Omental fat pad (tissue), 4 donors: ENCODE measurements around the gene RUVBL1. TPM values are rescaled to one million over a fixed set of nuclear protein-coding genes. Genes with fewer than 3 reads are reported as not detected.

Experiments
- ATAC-seq: fragments of 150-250 bp; one replicate; pipeline ENCODE4 v1.9.1; 2016; ENCODE audit warnings: mild to moderate bottlenecking, moderate library complexity; ENCODE audit not compliant: low FRiP score
- DNase-seq: peaks from one replicate; pipeline ENCODE4 v3.0.0-alpha.2; 2019; ENCODE audit warnings: low spot score
- CTCF ChIP-seq, 3 donors: fragments of 450-650 bp; IDR thresholded peaks; one replicate each; pipeline ENCODE4 v1.5.1; 2016 to 2017; ENCODE audit warnings: antibody characterized with exemption in 3 of 3, mild to moderate bottlenecking in 3 of 3, moderate library complexity in 2 of 3
- total RNA-seq, 4 donors: library from RNA; depleted of rRNA; stranded (reverse); fragments of >200 nt; gene quantifications; one replicate each; pipeline ENCODE4 v1.1.0, GENCODE V29; 2016

Gene RUVBL1
- 10 to 100 TPM; 27.1 to 36.8 (median 30.0) TPM for total RNA-seq

DNA sequence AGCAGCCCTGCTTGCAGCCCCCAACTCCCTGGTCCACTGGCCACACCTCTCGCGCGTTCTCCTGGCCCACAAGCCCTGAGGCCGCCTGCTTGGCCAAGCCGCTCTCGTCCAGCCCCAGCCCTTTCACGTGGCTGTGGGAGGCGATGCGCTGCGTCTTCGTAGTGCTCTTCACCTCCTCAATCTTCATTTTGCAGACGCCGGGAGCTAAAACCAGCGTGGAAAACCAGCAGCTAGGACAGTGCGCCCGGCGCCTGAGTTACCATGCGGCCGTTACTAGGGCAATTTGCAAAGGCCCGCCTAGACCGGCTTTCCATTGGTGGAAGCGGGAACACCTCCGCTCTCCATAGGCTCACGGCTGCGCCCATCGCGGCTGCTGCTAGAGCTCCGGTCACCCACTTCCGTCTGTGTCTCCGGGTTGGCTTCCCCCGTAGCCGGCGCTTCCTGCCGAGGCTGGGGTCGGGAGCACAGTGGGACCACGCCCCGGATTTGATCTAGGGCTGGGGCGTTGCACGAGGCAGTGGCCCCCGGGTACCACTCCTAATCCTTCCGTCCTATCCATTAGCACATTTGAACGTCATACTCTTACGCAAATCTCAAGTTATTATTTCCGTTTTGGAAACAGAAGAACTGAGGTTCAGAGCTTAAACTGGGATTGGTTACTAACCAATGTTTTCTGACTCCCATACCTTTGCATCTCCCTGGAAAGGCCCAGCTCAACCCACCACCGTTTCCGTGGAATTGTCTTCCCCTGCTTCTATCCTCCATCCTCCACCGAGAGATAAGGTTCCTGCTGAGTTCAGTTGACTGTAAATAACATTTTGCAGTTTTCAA is at the start of gene RUVBL1:
Gene RUVBL1, minus strand, starts transcription at position 275 of the 831 bp plus-strand sequence. Its CDS starts 88 bp downstream, at position 187.
- ATAC-seq (peak; percentile 100), DNase-seq (peak; percentile 91)
- no peak for TF ChIP-seq CTCF (IDR thresholded peaks at IDR 0.05)

GRCh38 chr3:128173200-128173599 is 49.6 kb upstream of the RUVBL1 start:
- TF ChIP-seq CTCF (IDR thresholded peaks at IDR 0.05) = no peak
- no peak for DNase-seq
- ATAC-seq = no peak

GRCh38 chr3:128170866-128171516 is 47.4 kb upstream of the RUVBL1 start:
- ATAC-seq = peak; percentile 85
- no peak for DNase-seq
- peak in 1 of 3 donors; percentile 28 for TF ChIP-seq CTCF (IDR thresholded peaks at IDR 0.05)

- ATAC-seq (no peak), DNase-seq (no peak)
- no peak for TF ChIP-seq CTCF (IDR thresholded peaks at IDR 0.05)
Observed at GRCh38 chr3:128168836-128169235, 45.2 kb upstream of the RUVBL1 start.

DNA sequence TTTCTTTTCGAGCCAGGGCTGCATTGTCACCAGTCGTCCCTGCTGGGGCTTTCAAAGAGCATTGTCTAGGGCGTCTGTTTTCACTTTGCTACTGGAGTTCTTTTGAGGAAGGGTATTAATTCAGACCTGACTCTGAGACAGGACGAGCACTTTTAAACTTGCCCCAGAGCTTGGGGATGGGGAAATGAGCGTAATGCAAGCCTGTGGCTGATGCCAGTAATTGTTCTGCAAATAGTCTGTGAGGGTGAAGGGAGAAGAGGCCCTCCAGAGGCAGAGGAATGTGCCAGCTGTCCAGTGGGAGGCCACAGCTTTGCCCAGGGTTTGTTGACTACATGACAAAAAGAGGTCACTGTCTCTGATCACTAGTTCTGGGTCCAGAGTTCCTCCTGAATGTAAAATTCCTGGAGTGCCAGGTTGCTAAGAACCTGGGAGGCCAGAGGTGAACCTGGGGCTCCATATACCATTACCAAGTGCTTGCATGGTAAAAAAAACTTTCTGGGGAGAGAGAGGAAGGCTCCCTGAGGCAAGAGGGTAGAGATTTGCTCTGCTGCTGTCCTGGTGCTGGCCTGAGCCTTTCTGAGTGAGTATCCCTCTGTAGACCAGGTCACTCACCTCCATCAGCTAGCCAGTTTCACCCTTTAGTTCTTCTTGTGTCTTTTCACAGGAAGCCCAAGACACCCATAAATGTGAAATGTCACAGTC is 44.5 kb upstream of the RUVBL1 start:
- TF ChIP-seq CTCF (IDR thresholded peaks at IDR 0.05) = no peak
- DNase-seq (no peak), ATAC-seq (no peak)

DNA sequence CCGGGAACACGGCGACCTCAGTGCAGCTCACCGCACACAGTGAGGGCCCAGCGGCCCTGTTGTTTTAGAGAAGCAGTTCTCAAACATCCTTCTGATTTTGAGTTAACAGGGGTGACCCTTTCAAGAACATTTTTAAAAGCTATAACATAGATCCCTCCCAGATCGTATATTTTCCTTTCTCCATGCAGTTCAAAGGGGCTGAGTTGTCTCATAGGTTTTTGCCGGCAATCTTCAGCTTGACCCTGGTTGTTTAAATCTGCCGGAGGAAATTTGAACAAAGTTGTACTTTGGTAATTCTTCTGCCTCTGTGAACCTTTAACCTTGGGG is 44.0 kb upstream of the RUVBL1 start:
- TF ChIP-seq CTCF (IDR thresholded peaks at IDR 0.05) = no peak
- no peak for DNase-seq
- no peak for ATAC-seq
